Psoas muscle (tissue), 8 donors: Measurements from ENCODE around the gene TJP3. TPM values are rescaled to one million over a fixed set of nuclear protein-coding genes. Genes with fewer than 3 reads are reported as not detected.

Experiments
- ATAC-seq, 4 donors: fragments of 200-7000 bp; cut with Tn5 transposase; one replicate each; pipeline ENCODE4 v1.9.1; 2020; ENCODE audit warnings: moderate library complexity in 3 of 4, mild to moderate bottlenecking in 2 of 4
- DNase-seq, 2 donors: peaks; one replicate each; pipeline ENCODE4 v3.0.0-alpha.2; 2020
- H3K27ac ChIP-seq: fragments of 200-600 bp; one replicate; pipeline ENCODE4 v1.8.0; 2022
- H3K27me3 ChIP-seq, 3 donors: fragments of 200-600 bp in 1 of 3; one replicate each; pipeline versions ENCODE4 v1.6.1 to v1.8.0; 2013 to 2022; ENCODE audit warnings: low read length in 2 of 3, mild to moderate bottlenecking in 2 of 3, moderate library complexity in 1 of 3; ENCODE audit not compliant: insufficient read depth in 3 of 3
- H3K36me3 ChIP-seq, 2 donors: fragments of 200-600 bp in 1 of 2; one replicate each; pipeline versions ENCODE4 v1.6.1 to v1.8.0; 2013 to 2022; ENCODE audit warnings: low read depth in 1 of 2, mild to moderate bottlenecking in 1 of 2, moderate library complexity in 1 of 2; ENCODE audit not compliant: insufficient read depth in 1 of 2
- H3K4me1 ChIP-seq: fragments of 200-600 bp; one replicate; pipeline ENCODE4 v1.8.0; 2022
- H3K4me3 ChIP-seq: fragments of 200-600 bp; one replicate; pipeline ENCODE4 v1.8.0; 2022; ENCODE audit warnings: mild to moderate bottlenecking
- H3K9me3 ChIP-seq: fragments of 200-600 bp; one replicate; pipeline ENCODE4 v1.8.0; 2022
- WGBS, 3 donors: extraction: QIAGEN DNeasy Blood & Tissue Kit; methylation state at CpG; one replicate each; pipeline versions ENCODE4 v1.1.6 to v1.1.7; 2013; 5-methylcytosine and 5-hydroxymethylcytosine counted together
- intact Hi-C, 2 donors: fragments of 100-400 bp; cut with DNase I; formaldehyde crosslinking; loops; one replicate each; pipeline versions ENCODE4 v1.11.0 to v1.14.2; 2022
- polyA plus RNA-seq, 3 donors: library from polyadenylated mRNA; stranded (reverse); fragments of 200-250 nt; gene quantifications; one replicate each; pipeline ENCODE4 v1.2.3, GENCODE V29; 2013
- total RNA-seq, 4 donors: library from RNA; stranded (reverse); fragmentation: NEBNext Ultra II Directional in 2 of 4; extraction: Animal tissue kit (Norgen Biotek cat#: 25700) in 2 of 4; gene quantifications; one replicate each; pipeline versions ENCODE4 v1.2.1 to v1.2.4, GENCODE V29; 2021 to 2023
- TF ChIP-seq, protein P1 (sequence below): fragments of 200-600 bp; IDR thresholded peaks from one replicate; pipeline ENCODE4 v1.8.0; 2022; ENCODE audit warnings: antibody characterized with exemption
- donor health status: healthy with polysubstance abuse.
- donor health status: DM: no; HTN: no; CAD: no; lungs with moderate emphysema.
- donor health status: Bipolar disorder and iron deficiency.
- donor health status: healthy.
- donor health status: DM: yes; HTN: yes; CAD: no.
- donor health status: DM: no; HTN: no; CAD: no.
- donor health status: DM: no; HTN: no; CAD: no.
- donor health status: DM: yes; HTN: yes; CAD: no.

The TJP3 gene
- total and polyA plus RNA-seq, 7 donors: 0.21 to 2.7 (median 0.48) TPM; not detected in 1

DNA sequence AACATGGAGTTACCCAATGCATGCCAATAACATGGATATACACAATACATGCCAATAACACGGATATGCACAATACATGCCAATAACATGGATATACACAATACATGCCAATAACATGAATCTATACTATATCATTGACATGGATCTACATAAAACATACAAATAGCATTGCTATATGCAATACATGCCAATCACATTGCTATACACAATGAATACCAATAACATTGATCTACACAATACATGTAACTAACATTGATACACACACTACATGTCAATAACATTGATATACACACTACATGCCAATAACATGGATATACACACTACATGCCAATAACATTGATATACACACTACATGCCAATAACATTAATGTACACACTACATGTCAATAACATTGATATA, 7.0 kb upstream of the TJP3 start:
- Histone ChIP-seq H3K27me3 (no peaks in the 10 kb centered on the region), H3K36me3 (no peaks in the 10 kb centered on the region), H3K4me1 (peaks cover 6% of the 10 kb centered on the region), H3K4me3 (no peak overlapping the region), H3K9me3 (no peaks in the 10 kb centered on the region), H3K27ac (no peak overlapping the region)
- ATAC-seq (no peak), DNase-seq (no peak)
- 8% methylated on average over 1 of the region's 1 CpG for WGBS, 3 donors
- TF ChIP-seq, protein P1, sequence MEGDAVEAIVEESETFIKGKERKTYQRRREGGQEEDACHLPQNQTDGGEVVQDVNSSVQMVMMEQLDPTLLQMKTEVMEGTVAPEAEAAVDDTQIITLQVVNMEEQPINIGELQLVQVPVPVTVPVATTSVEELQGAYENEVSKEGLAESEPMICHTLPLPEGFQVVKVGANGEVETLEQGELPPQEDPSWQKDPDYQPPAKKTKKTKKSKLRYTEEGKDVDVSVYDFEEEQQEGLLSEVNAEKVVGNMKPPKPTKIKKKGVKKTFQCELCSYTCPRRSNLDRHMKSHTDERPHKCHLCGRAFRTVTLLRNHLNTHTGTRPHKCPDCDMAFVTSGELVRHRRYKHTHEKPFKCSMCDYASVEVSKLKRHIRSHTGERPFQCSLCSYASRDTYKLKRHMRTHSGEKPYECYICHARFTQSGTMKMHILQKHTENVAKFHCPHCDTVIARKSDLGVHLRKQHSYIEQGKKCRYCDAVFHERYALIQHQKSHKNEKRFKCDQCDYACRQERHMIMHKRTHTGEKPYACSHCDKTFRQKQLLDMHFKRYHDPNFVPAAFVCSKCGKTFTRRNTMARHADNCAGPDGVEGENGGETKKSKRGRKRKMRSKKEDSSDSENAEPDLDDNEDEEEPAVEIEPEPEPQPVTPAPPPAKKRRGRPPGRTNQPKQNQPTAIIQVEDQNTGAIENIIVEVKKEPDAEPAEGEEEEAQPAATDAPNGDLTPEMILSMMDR: no peak
- intact Hi-C loops: loop anchor here (2.0 to 10.0 kb wide), 2 partner anchors 34 to 146 kb away; partner anchors contain the start of gene MFSD12 (in 1 of the 2)

DNA sequence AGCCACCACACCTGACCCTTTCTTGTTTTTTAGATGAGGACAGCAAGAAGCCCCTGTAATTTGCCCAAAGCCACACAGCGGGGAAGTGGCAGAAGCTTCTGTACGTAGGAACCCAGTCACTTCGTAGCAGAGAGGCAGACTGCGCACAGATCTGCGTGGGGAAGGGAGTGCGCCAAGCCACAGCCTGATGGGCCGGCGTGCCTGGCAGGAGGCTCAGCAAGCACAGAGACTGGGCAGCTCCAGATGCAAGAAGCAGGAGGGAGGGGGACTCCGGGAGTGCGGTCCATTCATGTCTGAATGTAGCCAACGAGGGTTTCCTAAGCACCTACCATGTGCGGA, 347 bp upstream of the TJP3 start:
- Histone ChIP-seq H3K9me3 (no peaks in the 10 kb centered on the region), H3K4me1 (peaks cover 4% of the 10 kb centered on the region), H3K4me3 (peak overlapping the region; percentile 51), H3K36me3 (no peaks in the 10 kb centered on the region), H3K27me3 (no peaks in the 10 kb centered on the region), H3K27ac (no peak overlapping the region)
- TF ChIP-seq, protein P1: no peak
- DNase-seq: no peak
- intact Hi-C loops: loop anchor here in 1 of 2 donors (10.0 kb wide), 1 partner anchor 153 kb away; the partner anchor contains the start of gene MFSD12
- WGBS, 3 donors: 75 to 85% (median 82%) methylated on average over 12 of the region's 12 CpGs
- ATAC-seq: no peak

DNA sequence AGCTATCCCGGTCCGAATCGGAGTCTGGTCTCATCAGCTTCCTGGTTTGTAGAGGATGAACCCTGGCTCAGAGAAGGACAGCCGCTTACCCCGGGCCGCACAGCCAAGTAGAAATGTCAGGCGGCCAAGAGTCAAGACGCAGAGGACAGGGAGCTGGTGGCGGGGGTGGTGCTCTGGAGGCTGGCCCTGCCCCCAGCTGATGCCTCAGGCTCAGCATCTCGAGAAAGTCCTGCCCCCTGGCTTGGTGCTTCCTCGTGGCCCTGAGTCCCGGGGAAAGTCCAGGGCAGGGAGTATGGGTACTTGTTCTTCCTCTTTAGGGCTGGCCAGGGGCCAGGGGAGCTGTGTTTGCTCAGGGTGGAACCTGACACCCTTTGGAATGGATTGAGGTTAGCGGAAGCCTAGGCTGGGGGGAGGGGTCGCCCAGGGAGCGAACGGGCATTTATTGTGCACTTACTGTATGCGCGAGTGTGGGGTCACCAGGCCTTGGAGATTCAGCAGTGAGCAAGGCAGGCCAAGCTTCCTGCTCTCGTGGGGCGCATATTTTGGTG, 2.2 kb downstream of the TJP3 start:
- no peaks in the 10 kb centered on the region for H3K27me3 ChIP-seq
- no peak overlapping the region for H3K27ac ChIP-seq
- ATAC-seq: peak; percentile 23 to 59 (median 55)
- H3K4me3 ChIP-seq: no peak overlapping the region
- H3K36me3 ChIP-seq: no peaks in the 10 kb centered on the region
- WGBS, 3 donors: 38 to 39% (median 39%) methylated on average over 20 of the region's 20 CpGs
- peaks cover 4% of the 10 kb centered on the region for H3K4me1 ChIP-seq
- TF ChIP-seq, protein P1: no peak
- DNase-seq: peak; percentile 62 to 76
- intact Hi-C loops: no loop called here
- no peaks in the 10 kb centered on the region for H3K9me3 ChIP-seq

DNA sequence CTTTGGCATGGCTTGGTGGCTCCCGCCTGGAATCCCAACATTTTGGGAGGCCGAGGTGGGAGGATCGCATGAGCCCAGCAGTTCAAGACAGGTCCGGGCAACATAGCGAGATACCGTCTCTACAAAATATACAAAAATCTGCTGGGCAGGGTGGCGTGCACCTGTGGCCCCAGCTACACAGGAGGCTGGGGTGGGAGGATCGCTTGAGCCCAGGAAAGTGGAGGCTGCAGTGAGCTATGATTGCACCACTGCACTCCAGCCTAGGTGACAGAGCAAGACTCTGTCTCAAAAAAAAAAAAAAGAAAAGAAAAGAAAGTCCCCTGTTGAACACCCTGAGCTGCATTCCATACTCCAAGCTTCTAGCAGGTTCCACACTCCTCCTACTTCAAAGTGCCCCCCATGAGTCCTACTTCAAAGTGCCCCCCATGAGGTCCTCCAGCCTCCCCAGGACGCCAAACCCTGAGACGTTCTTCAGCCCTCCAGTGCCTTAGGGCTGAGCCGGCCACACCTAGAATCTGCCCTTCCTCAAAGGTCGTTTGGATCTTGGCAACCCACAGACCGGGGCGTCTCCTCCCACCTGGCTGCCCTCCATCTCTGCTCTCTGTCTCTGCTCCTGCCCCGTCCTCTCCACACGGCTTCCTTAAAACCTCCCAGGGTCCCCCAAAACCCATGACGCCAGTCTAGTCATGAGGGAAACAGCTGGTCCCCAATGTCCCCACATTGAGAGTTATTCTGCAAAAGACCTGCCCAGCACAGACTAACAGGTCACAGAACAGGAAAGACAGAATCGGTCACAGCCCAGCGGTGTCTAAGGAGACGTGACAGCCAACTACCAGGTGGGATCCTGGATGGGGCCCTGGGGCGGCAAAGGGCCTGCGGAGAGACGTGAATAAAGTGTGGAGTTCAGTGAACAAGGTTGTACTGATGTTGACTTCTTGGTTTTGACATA, 4.8 kb downstream of the TJP3 start:
- Histone ChIP-seq H3K9me3 (no peaks in the 10 kb centered on the region), H3K4me1 (peaks cover 4% of the 10 kb centered on the region), H3K27me3 (no peaks in the 10 kb centered on the region), H3K4me3 (no peak overlapping the region), H3K36me3 (no peaks in the 10 kb centered on the region), H3K27ac (no peak overlapping the region)
- TF ChIP-seq, protein P1: no peak
- WGBS, 3 donors: 39 to 41% (median 40%) methylated on average over 23 of the region's 23 CpGs
- ATAC-seq (peak in 1 of 4 donors; percentile 53), DNase-seq (no peak)
- intact Hi-C loops: no loop called here
